HG02588 (cell line): ENCODE results near the gene C17orf75.
A peak's percentile ranks its signal among the peaks of the same experiment; 100 is the strongest.
"Not testable (repeated sequence)": the region's sequence is repeated elsewhere in the genome, so short reads cannot be mapped to it uniquely, and the experiment has no call there.

Source experiments
- ATAC-seq: cut with Tn5 transposase; IDR thresholded peaks from one replicate; pipeline ENCODE4 v1.9.1; 2021; ENCODE audit warnings: mild to moderate bottlenecking, moderate library complexity; ENCODE audit not compliant: unreplicated experiment

Gene C17orf75

GRCh38 chr17:32345951-32346600 lies 4.1 kb upstream of the C17orf75 start:
- ATAC-seq: no peak

GRCh38 chr17:32342603-32343325 lies 791 bp upstream of the C17orf75 start:
- no peak for ATAC-seq

GRCh38 chr17:32341141-32341856 lies 674 bp downstream of the C17orf75 start:
- peak; percentile 21 for ATAC-seq

GRCh38 chr17:32335687-32336086 lies 6.3 kb downstream of the C17orf75 start:
- no peak for ATAC-seq

- ATAC-seq: no peak
These were observed 6.9 kb downstream of the C17orf75 start for GRCh38 chr17:32335046-32335445.

- ATAC-seq: no peak
These were observed 8.8 kb downstream of the C17orf75 start for GRCh38 chr17:32333187-32333586.

GRCh38 chr17:32331243-32332040 lies 10.5 kb downstream of the C17orf75 start:
- no peak for ATAC-seq

GRCh38 chr17:32330147-32330546 lies 11.8 kb downstream of the C17orf75 start:
- no peak for ATAC-seq

- no peak for ATAC-seq
These were observed 14.1 kb downstream of the C17orf75 start for GRCh38 chr17:32327911-32328310.

- no peak for ATAC-seq
These were observed 18.0 kb downstream of the C17orf75 start for GRCh38 chr17:32323811-32324491.

- ATAC-seq: no peak
These were observed 18.9 kb downstream of the C17orf75 start for GRCh38 chr17:32323046-32323445.

- no peak for ATAC-seq
These were observed 21.1 kb downstream of the C17orf75 start for GRCh38 chr17:32320847-32321246.

- ATAC-seq: not testable (repeated sequence)
These were observed 21.9 kb downstream of the C17orf75 start for GRCh38 chr17:32320080-32320479.

- ATAC-seq: no peak
These were observed 22.4 kb downstream of the C17orf75 start for GRCh38 chr17:32319548-32319905.

GRCh38 chr17:32318071-32318470 lies 23.9 kb downstream of the C17orf75 start:
- ATAC-seq: no peak

GRCh38 chr17:32317353-32317752 lies 24.6 kb downstream of the C17orf75 start:
- no peak for ATAC-seq

GRCh38 chr17:32316653-32317052 lies 25.3 kb downstream of the C17orf75 start:
- not testable (repeated sequence) for ATAC-seq

- no peak for ATAC-seq
These were observed 26.8 kb downstream of the C17orf75 start for GRCh38 chr17:32315171-32315570.

GRCh38 chr17:32314636-32315035 lies 27.3 kb downstream of the C17orf75 start:
- no peak for ATAC-seq

- ATAC-seq: no peak
These were observed 30.9 kb downstream of the C17orf75 start for GRCh38 chr17:32311028-32311536.
